Measurements from ENCODE around the gene DUSP10. TPM values are rescaled to one million over a fixed set of nuclear protein-coding genes. Genes with fewer than 3 reads are reported as not detected.

DUSP10 gene
- total RNA-seq, 1 donor from 2014 or later = 65.8 TPM

GRCh38 chr1:221708076-221708571 lies 33.8 kb downstream of the DUSP10 start:
- TF ChIP-seq, protein P1, sequence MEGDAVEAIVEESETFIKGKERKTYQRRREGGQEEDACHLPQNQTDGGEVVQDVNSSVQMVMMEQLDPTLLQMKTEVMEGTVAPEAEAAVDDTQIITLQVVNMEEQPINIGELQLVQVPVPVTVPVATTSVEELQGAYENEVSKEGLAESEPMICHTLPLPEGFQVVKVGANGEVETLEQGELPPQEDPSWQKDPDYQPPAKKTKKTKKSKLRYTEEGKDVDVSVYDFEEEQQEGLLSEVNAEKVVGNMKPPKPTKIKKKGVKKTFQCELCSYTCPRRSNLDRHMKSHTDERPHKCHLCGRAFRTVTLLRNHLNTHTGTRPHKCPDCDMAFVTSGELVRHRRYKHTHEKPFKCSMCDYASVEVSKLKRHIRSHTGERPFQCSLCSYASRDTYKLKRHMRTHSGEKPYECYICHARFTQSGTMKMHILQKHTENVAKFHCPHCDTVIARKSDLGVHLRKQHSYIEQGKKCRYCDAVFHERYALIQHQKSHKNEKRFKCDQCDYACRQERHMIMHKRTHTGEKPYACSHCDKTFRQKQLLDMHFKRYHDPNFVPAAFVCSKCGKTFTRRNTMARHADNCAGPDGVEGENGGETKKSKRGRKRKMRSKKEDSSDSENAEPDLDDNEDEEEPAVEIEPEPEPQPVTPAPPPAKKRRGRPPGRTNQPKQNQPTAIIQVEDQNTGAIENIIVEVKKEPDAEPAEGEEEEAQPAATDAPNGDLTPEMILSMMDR (IDR thresholded peaks at IDR 0.05; ENCODE audit: insufficient read depth, low read length, poor library complexity, severe bottlenecking) = no peak
- no peak overlapping the region for H3K4me3 ChIP-seq (ENCODE audit: low read depth, low read length)
- no peak for DNase-seq (ENCODE audit: low read depth)
- H3K36me3 ChIP-seq (ENCODE audit: control insufficient read depth, insufficient read depth, low read length) = no peaks in the 10 kb centered on the region
- H3K27me3 ChIP-seq (ENCODE audit: control insufficient read depth, insufficient read depth, low read length) = no peaks in the 10 kb centered on the region

DNA sequence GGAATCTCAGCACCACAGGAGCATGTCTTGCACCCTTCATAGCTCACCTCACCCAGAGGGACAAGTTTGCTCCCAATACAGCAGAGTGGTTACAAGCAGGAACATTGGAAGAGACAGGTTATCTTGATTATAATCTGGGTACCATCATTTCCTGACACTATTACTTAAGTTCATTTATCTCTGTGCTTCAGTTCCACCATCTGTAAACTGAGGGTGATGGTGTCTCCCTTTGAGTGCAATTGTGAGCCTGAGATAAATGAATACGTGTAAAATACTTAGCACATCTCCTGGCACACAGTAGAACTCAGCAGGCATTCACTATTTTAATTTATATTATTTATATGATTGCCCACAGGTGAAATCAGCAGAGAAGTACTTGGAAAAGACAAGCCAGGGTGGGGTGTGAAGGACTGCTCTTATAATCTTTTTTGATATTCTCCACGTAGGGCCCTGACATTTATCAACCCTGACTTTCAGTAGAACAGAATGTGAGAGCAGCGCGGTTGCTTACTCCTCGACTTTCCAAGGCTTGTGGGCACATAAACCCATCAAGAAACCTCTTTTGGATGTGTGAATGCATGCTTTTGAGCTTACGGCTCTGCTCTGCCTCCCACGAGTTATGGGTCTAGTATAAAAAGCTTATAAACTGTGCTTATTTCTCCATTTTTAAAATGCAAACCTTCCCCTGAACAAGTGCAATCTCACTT lies 34.9 kb downstream of the DUSP10 start:
- Histone ChIP-seq H3K27me3 (ENCODE audit: control insufficient read depth, insufficient read depth, low read length) (no peaks in the 10 kb centered on the region), H3K36me3 (ENCODE audit: control insufficient read depth, insufficient read depth, low read length) (no peaks in the 10 kb centered on the region), H3K4me3 (ENCODE audit: low read depth, low read length) (no peak overlapping the region)
- no peak for DNase-seq (ENCODE audit: low read depth)
- TF ChIP-seq, protein P1 (IDR thresholded peaks at IDR 0.05; ENCODE audit: insufficient read depth, low read length, poor library complexity, severe bottlenecking) = no peak

GRCh38 chr1:221706191-221706590 lies 35.7 kb downstream of the DUSP10 start:
- TF ChIP-seq, protein P1 (IDR thresholded peaks at IDR 0.05; ENCODE audit: insufficient read depth, low read length, poor library complexity, severe bottlenecking) = no peak
- Histone ChIP-seq H3K27me3 (ENCODE audit: control insufficient read depth, insufficient read depth, low read length) (no peaks in the 10 kb centered on the region), H3K36me3 (ENCODE audit: control insufficient read depth, insufficient read depth, low read length) (no peaks in the 10 kb centered on the region), H3K4me3 (ENCODE audit: low read depth, low read length) (no peak overlapping the region)
- no peak for DNase-seq (ENCODE audit: low read depth)

- Histone ChIP-seq H3K4me3 (ENCODE audit: low read depth, low read length) (no peak overlapping the region), H3K36me3 (ENCODE audit: control insufficient read depth, insufficient read depth, low read length) (no peaks in the 10 kb centered on the region), H3K27me3 (ENCODE audit: control insufficient read depth, insufficient read depth, low read length) (no peaks in the 10 kb centered on the region)
- no peak for DNase-seq (ENCODE audit: low read depth)
- TF ChIP-seq, protein P1 (IDR thresholded peaks at IDR 0.05; ENCODE audit: insufficient read depth, low read length, poor library complexity, severe bottlenecking) = no peak
These were observed 37.6 kb downstream of the DUSP10 start for GRCh38 chr1:221704306-221704705.

DNA sequence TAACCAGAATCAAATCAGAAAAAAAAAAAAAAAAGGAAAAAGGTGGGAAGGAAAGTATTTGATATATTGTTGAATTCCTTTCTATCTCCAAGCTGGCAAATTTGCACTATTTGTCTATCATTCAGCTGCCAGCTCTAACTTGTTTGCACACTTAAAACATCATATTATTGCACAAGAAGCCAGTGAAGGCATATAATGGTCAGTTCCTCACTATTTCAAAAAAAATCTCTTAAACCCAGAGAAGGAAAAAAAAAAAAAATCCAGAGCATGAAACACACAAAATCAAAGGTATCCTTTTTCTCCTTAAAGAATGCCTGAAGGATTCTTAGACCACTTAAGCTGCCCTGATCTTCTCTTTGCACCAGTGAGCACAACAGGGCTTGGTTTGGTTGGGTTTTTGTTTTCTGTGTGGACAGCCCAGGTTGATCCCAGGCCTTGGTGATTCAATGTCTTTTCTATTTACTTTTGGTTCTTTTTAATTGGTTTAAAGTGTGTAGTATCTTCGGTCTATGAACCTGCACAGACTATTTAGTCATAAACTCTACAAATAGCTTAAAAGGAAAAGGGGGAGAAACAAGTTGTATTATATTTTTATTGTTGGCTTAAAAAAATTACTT lies 40.2 kb downstream of the DUSP10 start:
- no peak for DNase-seq (ENCODE audit: low read depth)
- no peaks in the 10 kb centered on the region for H3K36me3 ChIP-seq (ENCODE audit: control insufficient read depth, insufficient read depth, low read length)
- TF ChIP-seq, protein P1 (IDR thresholded peaks at IDR 0.05; ENCODE audit: insufficient read depth, low read length, poor library complexity, severe bottlenecking) = no peak
- H3K4me3 ChIP-seq (ENCODE audit: low read depth, low read length) = no peak overlapping the region
- H3K27me3 ChIP-seq (ENCODE audit: control insufficient read depth, insufficient read depth, low read length) = no peaks in the 10 kb centered on the region

Measured in kidney epithelial cell (primary cell).